GM12878 (cell line): ENCODE measurements around the gene CRYGS. TPM values are rescaled to one million over a fixed set of nuclear protein-coding genes. Genes with fewer than 3 reads are reported as not detected.

Source experiments
- BCL11A ChIP-seq: IDR thresholded peaks from 2 replicates; pipeline ENCODE4 v1.6.1; 2011; ENCODE audit warnings: low read depth, low read length
- MYB ChIP-seq: fragments of 150-350 bp; IDR thresholded peaks from 2 replicates; pipeline ENCODE4 v1.6.1; 2014; ENCODE audit warnings: mild to moderate bottlenecking, low read depth, low read length, borderline replicate concordance
- ZNF24 ChIP-seq: fragments of 450-650 bp; IDR thresholded peaks from 2 replicates; pipeline ENCODE4 v1.6.1; 2017; ENCODE audit warnings: antibody characterized with exemption, mild to moderate bottlenecking
- polyA plus RNA-seq, 11 experiments: library from polyadenylated mRNA; depleted of rRNA in 4 of 11; unstranded in 6 of 11; stranded (reverse) in 5 of 11; fragments of >200 nt; fragmentation: Nextera tagmentation in 4 of 11; fragmentation: Illumina TruSeq in 1 of 11; extraction: Ambion mirVana in 4 of 11; extraction: Trizol in 1 of 11; gene quantifications; 1 replicate in 1 of 11; 2 replicates in 10 of 11; pipeline versions ENCODE4 v1.2.1 to v1.2.3, GENCODE V29; 2011 to 2016; ENCODE audit warnings: inconsistent platforms in 2 of 11, missing spikeins in 2 of 11, low read depth in 1 of 11
- total RNA-seq, 4 experiments: library from RNA; depleted of rRNA in 3 of 4; stranded (reverse); fragments of >200 nt in 3 of 4; fragmentation: Illumina TruSeq in 1 of 4; extraction: Trizol in 1 of 4; gene quantifications; 2 replicates each; pipeline versions ENCODE4 v1.2.1 to v1.2.3, GENCODE V29; 2013 to 2021
- TF ChIP-seq, protein P1 (sequence below): fragments of 450-650 bp; formaldehyde crosslinking; IDR thresholded peaks from 2 replicates; pipeline ENCODE4 v1.5.0; 2022; ENCODE audit warnings: mild to moderate bottlenecking, missing genetic modification characterization

The CRYGS gene
- total and polyA plus RNA-seq, 10 of the 15 experiments (the other 5 are each of a cell fraction or from before 2014, with no cell fraction given), result 1.1 to 6.0 (median 2.5) TPM

DNA sequence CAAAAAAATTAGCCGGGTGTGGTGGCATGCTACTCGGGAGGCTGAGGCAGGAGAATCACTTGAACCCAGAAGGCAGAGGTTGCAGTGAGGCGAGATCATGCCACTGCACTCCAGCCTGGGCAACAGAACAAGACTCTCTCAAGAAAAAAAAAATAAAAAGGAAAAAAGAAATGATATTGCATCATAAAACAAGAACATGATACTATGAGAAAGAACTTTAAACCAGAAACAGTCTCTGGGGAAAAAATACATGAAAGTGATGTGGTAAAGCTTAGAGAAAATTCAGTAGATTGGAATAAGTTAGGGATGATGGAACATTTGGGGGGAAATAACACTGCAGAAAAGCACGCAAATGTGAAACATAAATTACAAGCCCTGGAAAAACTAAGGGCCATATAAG is 54.7 kb downstream of the CRYGS start (continued):
- TF ChIP-seq, protein P1, sequence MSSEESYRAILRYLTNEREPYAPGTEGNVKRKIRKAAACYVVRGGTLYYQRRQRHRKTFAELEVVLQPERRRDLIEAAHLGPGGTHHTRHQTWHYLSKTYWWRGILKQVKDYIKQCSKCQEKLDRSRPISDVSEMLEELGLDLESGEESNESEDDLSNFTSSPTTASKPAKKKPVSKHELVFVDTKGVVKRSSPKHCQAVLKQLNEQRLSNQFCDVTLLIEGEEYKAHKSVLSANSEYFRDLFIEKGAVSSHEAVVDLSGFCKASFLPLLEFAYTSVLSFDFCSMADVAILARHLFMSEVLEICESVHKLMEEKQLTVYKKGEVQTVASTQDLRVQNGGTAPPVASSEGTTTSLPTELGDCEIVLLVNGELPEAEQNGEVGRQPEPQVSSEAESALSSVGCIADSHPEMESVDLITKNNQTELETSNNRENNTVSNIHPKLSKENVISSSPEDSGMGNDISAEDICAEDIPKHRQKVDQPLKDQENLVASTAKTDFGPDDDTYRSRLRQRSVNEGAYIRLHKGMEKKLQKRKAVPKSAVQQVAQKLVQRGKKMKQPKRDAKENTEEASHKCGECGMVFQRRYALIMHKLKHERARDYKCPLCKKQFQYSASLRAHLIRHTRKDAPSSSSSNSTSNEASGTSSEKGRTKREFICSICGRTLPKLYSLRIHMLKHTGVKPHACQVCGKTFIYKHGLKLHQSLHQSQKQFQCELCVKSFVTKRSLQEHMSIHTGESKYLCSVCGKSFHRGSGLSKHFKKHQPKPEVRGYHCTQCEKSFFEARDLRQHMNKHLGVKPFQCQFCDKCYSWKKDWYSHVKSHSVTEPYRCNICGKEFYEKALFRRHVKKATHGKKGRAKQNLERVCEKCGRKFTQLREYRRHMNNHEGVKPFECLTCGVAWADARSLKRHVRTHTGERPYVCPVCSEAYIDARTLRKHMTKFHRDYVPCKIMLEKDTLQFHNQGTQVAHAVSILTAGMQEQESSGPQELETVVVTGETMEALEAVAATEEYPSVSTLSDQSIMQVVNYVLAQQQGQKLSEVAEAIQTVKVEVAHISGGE (CRISPR knock-in tag), result no peak
- TF ChIP-seq BCL11A (no peak), ZNF24 (no peak), MYB (no peak)

Other genes starting within 250 kb of the CRYGS start
Only the 7 nearest of the 8 such genes appear.
- 5.8 and 6.2 TPM in 2 replicates for gene DGKG, start 182.1 kb downstream of the CRYGS start, total RNA-seq (2014; rRNA removed)
- 5.3 and 5.9 TPM in 2 replicates for gene DGKG, start 182.1 kb downstream of the CRYGS start, total RNA-seq (2014; rRNA removed; fragmentation: Illumina TruSeq; extraction: Trizol)
- gene DGKG, start 182.1 kb downstream of the CRYGS start, total RNA-seq (2021), result 4.7 and 6.6 TPM in 2 replicates
- 0.29 and 0.39 TPM in 2 replicates for gene DGKG, start 182.1 kb downstream of the CRYGS start, polyA plus RNA-seq (2011; rRNA removed)
- gene DGKG, start 182.1 kb downstream of the CRYGS start, polyA plus RNA-seq (2014; fragmentation: Illumina TruSeq; extraction: Trizol), result 3.3 and 5.2 TPM in 2 replicates
- 1 to 10 TPM; 2.4 to 3.2 TPM for gene DGKG, start 182.1 kb downstream of the CRYGS start, polyA plus RNA-seq (2014; fragmentation: Nextera tagmentation; extraction: Ambion mirVana)
- 3.5 and 6.1 TPM in 2 replicates for gene DGKG, start 182.1 kb downstream of the CRYGS start, polyA plus RNA-seq (2014; rRNA removed)
- gene DGKG, start 182.1 kb downstream of the CRYGS start, polyA plus RNA-seq (2016; fragmentation: Nextera tagmentation; extraction: Ambion mirVana), result 1 to 10 TPM; 4.5 to 4.8 TPM
- gene TBCCD1, start 23.0 kb upstream of the CRYGS start, total RNA-seq (2014; rRNA removed), result 20.4 and 21.1 TPM in 2 replicates
- 14.8 and 15.0 TPM in 2 replicates for gene TBCCD1, start 23.0 kb upstream of the CRYGS start, total RNA-seq (2014; rRNA removed; fragmentation: Illumina TruSeq; extraction: Trizol)
- 11.5 and 12.3 TPM in 2 replicates for gene TBCCD1, start 23.0 kb upstream of the CRYGS start, total RNA-seq (2021)
- gene TBCCD1, start 23.0 kb upstream of the CRYGS start, polyA plus RNA-seq (2011; rRNA removed), result 23.4 and 25.0 TPM in 2 replicates
- gene TBCCD1, start 23.0 kb upstream of the CRYGS start, polyA plus RNA-seq (2014; fragmentation: Illumina TruSeq; extraction: Trizol), result 14.3 and 16.5 TPM in 2 replicates
- gene TBCCD1, start 23.0 kb upstream of the CRYGS start, polyA plus RNA-seq (2014; fragmentation: Nextera tagmentation; extraction: Ambion mirVana), result 10 to 100 TPM in 1 of 2 experiments, 1 to 10 TPM in 1; 6.9 to 11.3 TPM
- gene TBCCD1, start 23.0 kb upstream of the CRYGS start, polyA plus RNA-seq (2014; rRNA removed), result 14.1 and 14.7 TPM in 2 replicates
- gene TBCCD1, start 23.0 kb upstream of the CRYGS start, polyA plus RNA-seq (2016; fragmentation: Nextera tagmentation; extraction: Ambion mirVana), result 10 to 100 TPM; 15.8 to 18.0 TPM
- gene DNAJB11, start 26.3 kb upstream of the CRYGS start, total RNA-seq (2014; rRNA removed), result 57.9 and 62.9 TPM in 2 replicates
- gene DNAJB11, start 26.3 kb upstream of the CRYGS start, total RNA-seq (2014; rRNA removed; fragmentation: Illumina TruSeq; extraction: Trizol), result 52.7 and 57.7 TPM in 2 replicates
- gene DNAJB11, start 26.3 kb upstream of the CRYGS start, total RNA-seq (2021), result 44.1 and 45.1 TPM in 2 replicates
- gene DNAJB11, start 26.3 kb upstream of the CRYGS start, polyA plus RNA-seq (2011; rRNA removed), result 43.3 and 56.9 TPM in 2 replicates
- 65.0 and 67.8 TPM in 2 replicates for gene DNAJB11, start 26.3 kb upstream of the CRYGS start, polyA plus RNA-seq (2014; fragmentation: Illumina TruSeq; extraction: Trizol)
- gene DNAJB11, start 26.3 kb upstream of the CRYGS start, polyA plus RNA-seq (2014; fragmentation: Nextera tagmentation; extraction: Ambion mirVana), result 10 to 100 TPM; 16.2 to 26.4 TPM
- 59.4 and 61.5 TPM in 2 replicates for gene DNAJB11, start 26.3 kb upstream of the CRYGS start, polyA plus RNA-seq (2014; rRNA removed)
- gene DNAJB11, start 26.3 kb upstream of the CRYGS start, polyA plus RNA-seq (2016; fragmentation: Nextera tagmentation; extraction: Ambion mirVana), result 100 to 1,000 TPM; 130 to 135 TPM
- gene AHSG, start 68.7 kb upstream of the CRYGS start, total RNA-seq (2014; rRNA removed), result not detected in 2 replicates
- not detected in 2 replicates for gene AHSG, start 68.7 kb upstream of the CRYGS start, total RNA-seq (2014; rRNA removed; fragmentation: Illumina TruSeq; extraction: Trizol)
- gene AHSG, start 68.7 kb upstream of the CRYGS start, total RNA-seq (2021), result 0.90 and 1.2 TPM in 2 replicates
- not detected in 2 replicates for gene AHSG, start 68.7 kb upstream of the CRYGS start, polyA plus RNA-seq (2011; rRNA removed)
- not detected in 2 replicates for gene AHSG, start 68.7 kb upstream of the CRYGS start, polyA plus RNA-seq (2014; fragmentation: Illumina TruSeq; extraction: Trizol)
- gene AHSG, start 68.7 kb upstream of the CRYGS start, polyA plus RNA-seq (2014; fragmentation: Nextera tagmentation; extraction: Ambion mirVana), result under 1 TPM in 1 of 2 experiments, not detected in 1; 0.06 TPM
- gene AHSG, start 68.7 kb upstream of the CRYGS start, polyA plus RNA-seq (2014; rRNA removed), result 0.15 TPM in 1 of 2 replicates, not detected in the other
- not detected for gene AHSG, start 68.7 kb upstream of the CRYGS start, polyA plus RNA-seq (2016; fragmentation: Nextera tagmentation; extraction: Ambion mirVana)
- gene FETUB, start 96.0 kb upstream of the CRYGS start, total RNA-seq (2014; rRNA removed), result not detected in 2 replicates
- not detected in 2 replicates for gene FETUB, start 96.0 kb upstream of the CRYGS start, total RNA-seq (2014; rRNA removed; fragmentation: Illumina TruSeq; extraction: Trizol)
- not detected in 2 replicates for gene FETUB, start 96.0 kb upstream of the CRYGS start, total RNA-seq (2021)
- not detected in 2 replicates for gene FETUB, start 96.0 kb upstream of the CRYGS start, polyA plus RNA-seq (2011; rRNA removed)
- gene FETUB, start 96.0 kb upstream of the CRYGS start, polyA plus RNA-seq (2014; fragmentation: Illumina TruSeq; extraction: Trizol), result not detected in 2 replicates
- not detected for gene FETUB, start 96.0 kb upstream of the CRYGS start, polyA plus RNA-seq (2014; fragmentation: Nextera tagmentation; extraction: Ambion mirVana)
- gene FETUB, start 96.0 kb upstream of the CRYGS start, polyA plus RNA-seq (2014; rRNA removed), result not detected in 2 replicates
- gene FETUB, start 96.0 kb upstream of the CRYGS start, polyA plus RNA-seq (2016; fragmentation: Nextera tagmentation; extraction: Ambion mirVana), result not detected
- not detected in 2 replicates for gene HRG, start 121.6 kb upstream of the CRYGS start, total RNA-seq (2014; rRNA removed)
- not detected in 2 replicates for gene HRG, start 121.6 kb upstream of the CRYGS start, total RNA-seq (2014; rRNA removed; fragmentation: Illumina TruSeq; extraction: Trizol)
- 0.13 and 0.21 TPM in 2 replicates for gene HRG, start 121.6 kb upstream of the CRYGS start, total RNA-seq (2021)
- not detected in 2 replicates for gene HRG, start 121.6 kb upstream of the CRYGS start, polyA plus RNA-seq (2011; rRNA removed)
- gene HRG, start 121.6 kb upstream of the CRYGS start, polyA plus RNA-seq (2014; fragmentation: Illumina TruSeq; extraction: Trizol), result not detected in 2 replicates
- not detected for gene HRG, start 121.6 kb upstream of the CRYGS start, polyA plus RNA-seq (2014; fragmentation: Nextera tagmentation; extraction: Ambion mirVana)
- gene HRG, start 121.6 kb upstream of the CRYGS start, polyA plus RNA-seq (2014; rRNA removed), result not detected in 2 replicates
- not detected for gene HRG, start 121.6 kb upstream of the CRYGS start, polyA plus RNA-seq (2016; fragmentation: Nextera tagmentation; extraction: Ambion mirVana)
- not detected in 2 replicates for gene KNG1, start 173.0 kb upstream of the CRYGS start, total RNA-seq (2014; rRNA removed)
- not detected in 2 replicates for gene KNG1, start 173.0 kb upstream of the CRYGS start, total RNA-seq (2014; rRNA removed; fragmentation: Illumina TruSeq; extraction: Trizol)
- gene KNG1, start 173.0 kb upstream of the CRYGS start, total RNA-seq (2021), result 0.21 and 0.24 TPM in 2 replicates
- not detected in 2 replicates for gene KNG1, start 173.0 kb upstream of the CRYGS start, polyA plus RNA-seq (2011; rRNA removed)
- gene KNG1, start 173.0 kb upstream of the CRYGS start, polyA plus RNA-seq (2014; fragmentation: Illumina TruSeq; extraction: Trizol), result not detected in 2 replicates
- not detected for gene KNG1, start 173.0 kb upstream of the CRYGS start, polyA plus RNA-seq (2014; fragmentation: Nextera tagmentation; extraction: Ambion mirVana)
- not detected in 2 replicates for gene KNG1, start 173.0 kb upstream of the CRYGS start, polyA plus RNA-seq (2014; rRNA removed)
- not detected for gene KNG1, start 173.0 kb upstream of the CRYGS start, polyA plus RNA-seq (2016; fragmentation: Nextera tagmentation; extraction: Ambion mirVana)